Measurements from ENCODE around the gene SEPTIN5. TPM values are rescaled to one million over a fixed set of nuclear protein-coding genes. Genes with fewer than 3 reads are reported as not detected.
A peak's percentile ranks its signal among the peaks of the same experiment; 100 is the strongest.

The SEPTIN5 gene
- total and polyA plus RNA-seq, 9 of the 15 experiments (the other 6 are each of a cell fraction or from before 2014, with no cell fraction given), result 0.03 to 195 (median 119) TPM

DNA sequence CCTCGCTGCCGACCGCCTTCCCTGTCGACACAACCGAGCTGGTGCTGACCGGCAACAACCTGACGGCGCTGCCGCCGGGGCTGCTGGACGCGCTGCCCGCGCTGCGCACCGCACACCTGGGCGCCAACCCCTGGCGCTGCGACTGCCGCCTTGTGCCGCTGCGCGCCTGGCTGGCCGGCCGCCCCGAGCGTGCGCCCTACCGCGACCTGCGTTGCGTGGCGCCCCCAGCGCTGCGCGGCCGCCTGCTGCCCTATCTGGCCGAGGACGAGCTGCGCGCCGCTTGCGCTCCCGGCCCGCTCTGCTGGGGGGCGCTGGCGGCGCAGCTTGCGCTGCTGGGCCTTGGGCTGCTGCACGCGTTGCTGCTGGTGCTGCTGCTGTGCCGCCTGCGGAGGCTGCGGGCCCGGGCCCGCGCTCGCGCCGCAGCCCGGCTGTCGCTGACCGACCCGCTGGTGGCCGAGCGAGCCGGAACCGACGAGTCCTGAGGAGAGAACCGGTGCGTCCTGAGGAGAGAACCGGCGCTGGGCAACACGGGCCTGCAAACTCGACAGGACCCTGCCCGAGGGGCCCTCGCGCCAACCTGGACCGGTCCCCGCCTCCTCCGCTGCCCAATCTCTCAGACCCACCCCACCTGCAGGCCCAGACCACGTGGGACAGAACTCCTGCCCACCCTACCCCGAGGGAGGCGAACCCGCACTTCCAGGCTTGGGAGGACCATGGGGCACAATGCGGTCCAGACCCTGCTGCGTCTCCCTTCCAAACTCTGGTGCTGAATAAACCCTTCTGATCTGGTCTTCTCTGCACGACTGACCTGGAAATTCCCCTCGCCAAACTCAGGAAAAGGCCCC is 9.9 kb downstream of the SEPTIN5 start (continued):
- TF ChIP-seq, protein P1, sequence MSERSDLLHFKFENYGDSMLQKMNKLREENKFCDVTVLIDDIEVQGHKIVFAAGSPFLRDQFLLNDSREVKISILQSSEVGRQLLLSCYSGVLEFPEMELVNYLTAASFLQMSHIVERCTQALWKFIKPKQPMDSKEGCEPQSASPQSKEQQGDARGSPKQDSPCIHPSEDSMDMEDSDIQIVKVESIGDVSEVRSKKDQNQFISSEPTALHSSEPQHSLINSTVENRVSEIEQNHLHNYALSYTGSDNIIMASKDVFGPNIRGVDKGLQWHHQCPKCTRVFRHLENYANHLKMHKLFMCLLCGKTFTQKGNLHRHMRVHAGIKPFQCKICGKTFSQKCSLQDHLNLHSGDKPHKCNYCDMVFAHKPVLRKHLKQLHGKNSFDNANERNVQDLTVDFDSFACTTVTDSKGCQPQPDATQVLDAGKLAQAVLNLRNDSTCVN (CRISPR knock-in tag; IDR thresholded peaks at IDR 0.05), result no peak
- TF ChIP-seq THRAP3 (IDR thresholded peaks at IDR 0.05; ENCODE audit: borderline replicate concordance) (no peak), HMG20A (CRISPR knock-in tag; conservative IDR thresholded peaks at IDR 0.05) (no peak), EP400 (IDR thresholded peaks at IDR 0.05) (no peak), CSDE1 (IDR thresholded peaks at IDR 0.05) (no peak), SMAD3 (CRISPR knock-in tag; conservative IDR thresholded peaks at IDR 0.05) (no peak), PCBP2 (IDR thresholded peaks at IDR 0.05; ENCODE audit: low read depth, low read length, poor library complexity, severe bottlenecking) (no peak), ZNF431 (CRISPR knock-in tag; IDR thresholded peaks at IDR 0.05) (no peak), BACH1 (tag; IDR thresholded peaks at IDR 0.05) (no peak), ZNF436 (CRISPR knock-in tag; IDR thresholded peaks at IDR 0.05) (no peak), PTBP1 (IDR thresholded peaks at IDR 0.05; ENCODE audit: low read depth, low read length) (peak; percentile 36), LCOR (CRISPR knock-in tag; IDR thresholded peaks at IDR 0.05) (no peak), U2AF2 (optimal IDR thresholded peaks at IDR 0.05; ENCODE audit: low read depth, low read length) (no peak), E2F8 (IDR thresholded peaks at IDR 0.05; ENCODE audit: low read depth, partially characterized antibody) (no peak), ZNF79 (CRISPR knock-in tag; IDR thresholded peaks at IDR 0.05; ENCODE audit: low read depth) (no peak), KDM2B (CRISPR knock-in tag; IDR thresholded peaks at IDR 0.05) (peak; percentile 9; the same call in 1 of the 2 replicates), L3MBTL2 (IDR thresholded peaks at IDR 0.05) (no peak), ETS2 (tag; IDR thresholded peaks at IDR 0.05; ENCODE audit: borderline replicate concordance, poor library complexity, severe bottlenecking) (peak; percentile 57), TFAM (CRISPR knock-in tag; conservative IDR thresholded peaks at IDR 0.05) (no peak), KDM5B (IDR thresholded peaks at IDR 0.05; ENCODE audit: insufficient replicate concordance, low read depth, low read length) (peak; percentile 34), CREM (IDR thresholded peaks at IDR 0.05; ENCODE audit: low read depth) (no peak)
- TF ChIP-seq, protein P2, sequence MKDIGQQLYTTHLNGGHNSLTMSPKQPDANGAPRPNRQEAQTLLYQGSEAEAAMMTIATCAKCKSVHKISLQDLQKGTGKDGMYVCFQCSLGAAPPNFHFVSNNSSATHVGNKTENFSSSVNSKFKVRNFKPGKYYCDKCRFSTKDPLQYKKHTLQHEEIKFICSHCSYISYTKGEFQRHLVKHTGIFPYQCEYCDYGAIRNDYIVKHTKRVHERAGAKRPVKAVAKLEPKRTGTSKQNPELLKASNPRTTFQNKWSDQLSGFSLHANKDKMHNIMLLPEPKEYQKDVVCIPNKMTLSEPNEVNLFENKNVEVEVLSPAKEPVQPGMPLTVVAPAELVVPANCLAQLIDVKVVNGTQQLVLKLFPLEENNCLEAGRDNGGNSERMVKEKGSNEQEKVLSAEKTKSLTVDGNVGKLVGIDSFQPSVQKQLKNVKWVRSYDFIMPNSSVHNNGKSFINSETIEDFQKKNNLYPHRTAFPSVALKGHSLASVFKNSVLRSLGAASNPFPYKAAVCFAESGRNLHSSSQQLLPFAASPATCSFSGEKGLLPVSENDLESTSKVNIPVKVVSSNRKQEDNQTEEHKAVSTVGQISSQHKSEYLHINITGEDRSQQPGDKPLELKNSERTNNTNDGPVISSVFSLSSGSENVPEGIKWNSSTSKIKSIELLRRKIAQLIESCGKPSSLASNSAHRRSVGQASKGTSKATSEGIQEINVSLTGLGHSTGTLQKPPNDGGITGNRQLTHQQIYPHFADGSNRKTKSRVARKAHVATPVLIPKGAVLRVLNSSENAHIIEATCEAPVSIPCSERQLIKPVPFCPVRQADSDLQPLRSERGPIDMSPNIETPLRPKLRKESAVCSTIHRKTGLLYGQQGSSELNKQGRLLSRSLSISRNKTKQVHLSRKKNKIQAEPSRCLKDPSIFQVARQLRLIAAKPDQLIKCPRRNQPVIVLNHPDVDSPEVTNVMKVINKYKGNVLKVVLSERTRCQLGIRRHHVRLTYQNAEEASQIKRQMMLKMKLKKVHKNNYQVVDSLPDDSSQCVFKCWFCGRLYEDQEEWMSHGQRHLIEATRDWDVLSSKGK (CRISPR knock-in tag; IDR thresholded peaks at IDR 0.05), result no peak
